HT1080 (cell line): ENCODE results near the gene TARBP2. TPM values are rescaled to one million over a fixed set of nuclear protein-coding genes. Genes with fewer than 3 reads are reported as not detected.

ENCODE experiments used
- DNase-seq: peaks from one replicate; pipeline ENCODE4 v3.0.0-alpha.2; 2015; ENCODE audit warnings: low read depth
- small RNA-seq: library from RNA; depleted of rRNA; stranded (forward); fragments of <200 nt; gene quantifications from one replicate; pipeline ENCODE3, GENCODE V24; 2014
- total RNA-seq: library from RNA; depleted of rRNA; stranded (reverse); fragments of >200 nt; shearing (Covaris generic); gene quantifications from 2 replicates; pipeline ENCODE4 v1.2.3, GENCODE V29; 2014; rRNA removed

Gene TARBP2
- total RNA-seq, 1 experiment from 2014 or later, result 88.1 TPM

DNA sequence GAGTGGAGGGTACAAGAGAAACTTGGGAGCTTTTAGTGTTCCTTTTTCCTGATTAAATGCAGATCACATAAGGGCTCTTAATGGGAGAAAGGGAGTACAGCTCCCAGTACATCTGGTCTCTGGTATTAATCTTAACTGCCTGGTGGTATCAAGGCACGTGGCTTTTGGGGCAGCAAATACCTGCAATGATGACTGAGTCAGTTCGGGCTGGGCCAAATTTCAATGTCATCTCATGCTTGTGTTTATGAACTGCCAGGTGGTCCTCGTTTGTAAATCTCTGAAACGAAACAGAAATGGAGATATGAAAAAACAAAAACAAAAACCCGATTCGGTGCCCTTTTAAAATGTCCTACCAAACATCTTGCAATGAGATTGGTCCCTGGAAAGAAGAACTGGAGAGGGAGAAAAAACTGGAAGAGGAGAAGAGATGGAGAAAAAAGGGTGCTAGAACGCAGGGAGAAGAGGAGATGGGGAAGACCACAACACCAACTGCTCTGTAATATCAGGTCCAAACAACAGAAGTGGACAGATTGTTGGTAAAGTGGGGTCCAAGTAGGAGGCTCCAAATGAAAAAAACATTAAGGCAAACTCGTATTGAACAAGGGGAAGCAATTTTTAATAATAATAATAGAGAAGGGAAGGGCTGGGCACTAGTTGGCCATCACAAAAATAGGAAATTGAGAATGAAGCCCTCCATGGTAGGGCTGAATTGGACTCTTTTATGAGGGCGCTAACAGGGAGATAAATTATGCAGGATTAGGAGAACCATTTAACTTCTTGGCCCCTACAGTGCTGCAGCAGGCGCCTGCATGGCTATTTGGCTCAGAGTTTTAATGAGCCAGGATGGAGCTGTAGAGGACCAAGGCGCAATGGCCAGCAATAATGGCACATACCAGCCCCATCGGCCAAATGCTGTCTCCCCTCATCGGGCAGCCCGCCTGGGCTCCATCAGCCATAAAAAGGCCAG lies 51.6 kb downstream of the TARBP2 start:
- no peak for DNase-seq

Small RNA genes lying within 50 kb of the gene (small RNA-seq; reads per million reads assigned to genes)
- gene AC023509.3, result not detected

Other genes starting within 250 kb of the TARBP2 start
- 16.8 and 20.0 TPM in 2 replicates for gene ESPL1, start 233.0 kb upstream of the TARBP2 start, total RNA-seq
- gene PFDN5, start 205.7 kb upstream of the TARBP2 start, total RNA-seq, result 309 and 490 TPM in 2 replicates
- 108 and 119 TPM in 2 replicates for gene MYG1, start 201.6 kb upstream of the TARBP2 start, total RNA-seq
- gene AAAS, start 179.7 kb upstream of the TARBP2 start, total RNA-seq, result 117 and 134 TPM in 2 replicates
- gene SP7, start 164.9 kb upstream of the TARBP2 start, total RNA-seq, result 0.10 TPM in 1 of 2 replicates, not detected in the other
- gene SP1, start 121.1 kb upstream of the TARBP2 start, total RNA-seq, result 25.7 and 36.9 TPM in 2 replicates
- gene AMHR2, start 77.4 kb upstream of the TARBP2 start, total RNA-seq, result 0.27 TPM in 1 of 2 replicates, not detected in the other
- 70.7 and 100 TPM in 2 replicates for gene PRR13, start 59.5 kb upstream of the TARBP2 start, total RNA-seq
- gene PCBP2, start 49.2 kb upstream of the TARBP2 start, total RNA-seq, result 166 and 243 TPM in 2 replicates
- gene MAP3K12, start 1.8 kb upstream of the TARBP2 start, total RNA-seq, result 12.3 and 18.9 TPM in 2 replicates
- gene NPFF, start 6.2 kb downstream of the TARBP2 start, total RNA-seq, result not detected in 2 replicates
- gene ATF7, start 125.1 kb downstream of the TARBP2 start, total RNA-seq, result 3.7 and 8.5 TPM in 2 replicates
- 390 and 472 TPM in 2 replicates for gene ATP5MC2, start 174.8 kb downstream of the TARBP2 start, total RNA-seq
- 17.0 and 24.6 TPM in 2 replicates for gene CALCOCO1, start 226.2 kb downstream of the TARBP2 start, total RNA-seq